ENCODE data around the gene RAB26. TPM values are rescaled to one million over a fixed set of nuclear protein-coding genes. Genes with fewer than 3 reads are reported as not detected.

RAB26 gene
- total and polyA plus RNA-seq, 2 of the 13 experiments (the other 11 are each of a cell fraction or from before 2014, with no cell fraction given) = 0.86 to 3.6 TPM

DNA sequence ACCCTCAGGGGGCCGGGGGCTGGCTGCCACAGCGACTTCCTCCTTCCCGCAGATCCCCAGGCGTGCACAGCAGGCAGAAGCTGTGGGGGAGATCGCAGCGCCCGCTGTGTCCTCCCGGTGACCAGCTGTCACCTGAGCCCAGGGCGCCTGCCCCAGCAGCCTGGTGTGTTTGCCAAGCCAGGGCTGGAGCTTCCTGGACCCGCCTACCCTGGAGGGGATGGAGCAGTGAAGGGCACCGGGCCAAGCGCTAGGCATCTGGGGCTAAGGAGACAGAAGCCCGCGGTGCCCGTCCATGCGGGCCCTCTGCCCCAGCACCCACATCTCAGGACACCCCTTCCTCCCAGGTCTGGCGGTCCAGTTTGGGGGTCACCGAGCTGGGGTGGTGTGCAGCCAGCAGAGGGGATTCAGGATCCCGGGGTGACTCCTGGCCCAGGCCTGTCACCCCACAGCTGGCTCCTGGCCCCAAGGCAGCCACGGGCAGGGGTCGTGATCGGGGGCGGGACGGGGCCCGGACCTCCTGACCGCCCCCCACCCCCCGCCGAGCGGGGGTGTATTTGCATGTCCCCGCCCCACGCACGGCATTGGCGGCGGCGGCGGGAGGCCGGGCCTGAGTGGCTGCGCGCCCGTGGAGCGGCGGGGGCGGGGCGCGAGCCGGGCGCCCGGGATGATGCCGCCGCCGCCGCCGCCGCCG is at the start of gene RAB26 (continued):
- TF ChIP-seq FOXK1 (CRISPR knock-in tag; IDR thresholded peaks at IDR 0.05; ENCODE audit: borderline replicate concordance, low read depth) (no peak), EP300 (IDR thresholded peaks at IDR 0.05; ENCODE audit: low read depth in 2 of 2, low read length in 2 of 2) (no peak), EP300 (CRISPR knock-in tag; IDR thresholded peaks at IDR 0.05; ENCODE audit: borderline replicate concordance) (no peak), KLF15 (CRISPR knock-in tag; IDR thresholded peaks at IDR 0.05; ENCODE audit: borderline replicate concordance) (no peak), POGZ (CRISPR knock-in tag; IDR thresholded peaks at IDR 0.05) (no peak), PITX1 (CRISPR knock-in tag; IDR thresholded peaks at IDR 0.05) (peak; percentile 24; the same call in 1 of the 2 replicates), ARNT2 (CRISPR knock-in tag; IDR thresholded peaks at IDR 0.05; ENCODE audit: low read depth) (no peak), GATA4 (IDR thresholded peaks at IDR 0.05; ENCODE audit: borderline replicate concordance, low read depth) (no peak), CCDC6 (CRISPR knock-in tag; IDR thresholded peaks at IDR 0.05) (no peak), TCF12 (IDR thresholded peaks at IDR 0.05) (no peak), TCF12 (CRISPR knock-in tag; IDR thresholded peaks at IDR 0.05) (no peak), ZNF749 (CRISPR knock-in tag; IDR thresholded peaks at IDR 0.05; ENCODE audit: borderline replicate concordance) (no peak), ZNF205 (CRISPR knock-in tag; IDR thresholded peaks at IDR 0.05) (0 out of 2 replicates have a peak, but pooled peaks have one; percentile 22), NFYC (CRISPR knock-in tag; IDR thresholded peaks at IDR 0.05) (no peak; the same call in 1 of the 2 replicates), FOXM1 (CRISPR knock-in tag; IDR thresholded peaks at IDR 0.05) (no peak), ZGPAT (CRISPR knock-in tag; IDR thresholded peaks at IDR 0.05) (peak; percentile 48; the same call in 1 of the 2 replicates), GMEB1 (CRISPR knock-in tag; IDR thresholded peaks at IDR 0.05; ENCODE audit: borderline replicate concordance) (no peak), ZNF333 (CRISPR knock-in tag; IDR thresholded peaks at IDR 0.05; ENCODE audit: borderline replicate concordance) (peak; percentile 74; the same call in 1 of the 2 replicates)
- TF ChIP-seq, protein P1, sequence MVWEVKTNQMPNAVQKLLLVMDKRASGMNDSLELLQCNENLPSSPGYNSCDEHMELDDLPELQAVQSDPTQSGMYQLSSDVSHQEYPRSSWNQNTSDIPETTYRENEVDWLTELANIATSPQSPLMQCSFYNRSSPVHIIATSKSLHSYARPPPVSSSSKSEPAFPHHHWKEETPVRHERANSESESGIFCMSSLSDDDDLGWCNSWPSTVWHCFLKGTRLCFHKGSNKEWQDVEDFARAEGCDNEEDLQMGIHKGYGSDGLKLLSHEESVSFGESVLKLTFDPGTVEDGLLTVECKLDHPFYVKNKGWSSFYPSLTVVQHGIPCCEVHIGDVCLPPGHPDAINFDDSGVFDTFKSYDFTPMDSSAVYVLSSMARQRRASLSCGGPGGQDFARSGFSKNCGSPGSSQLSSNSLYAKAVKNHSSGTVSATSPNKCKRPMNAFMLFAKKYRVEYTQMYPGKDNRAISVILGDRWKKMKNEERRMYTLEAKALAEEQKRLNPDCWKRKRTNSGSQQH (CRISPR knock-in tag; IDR thresholded peaks at IDR 0.05; ENCODE audit: low read depth) = no peak
- TF ChIP-seq, protein P2, sequence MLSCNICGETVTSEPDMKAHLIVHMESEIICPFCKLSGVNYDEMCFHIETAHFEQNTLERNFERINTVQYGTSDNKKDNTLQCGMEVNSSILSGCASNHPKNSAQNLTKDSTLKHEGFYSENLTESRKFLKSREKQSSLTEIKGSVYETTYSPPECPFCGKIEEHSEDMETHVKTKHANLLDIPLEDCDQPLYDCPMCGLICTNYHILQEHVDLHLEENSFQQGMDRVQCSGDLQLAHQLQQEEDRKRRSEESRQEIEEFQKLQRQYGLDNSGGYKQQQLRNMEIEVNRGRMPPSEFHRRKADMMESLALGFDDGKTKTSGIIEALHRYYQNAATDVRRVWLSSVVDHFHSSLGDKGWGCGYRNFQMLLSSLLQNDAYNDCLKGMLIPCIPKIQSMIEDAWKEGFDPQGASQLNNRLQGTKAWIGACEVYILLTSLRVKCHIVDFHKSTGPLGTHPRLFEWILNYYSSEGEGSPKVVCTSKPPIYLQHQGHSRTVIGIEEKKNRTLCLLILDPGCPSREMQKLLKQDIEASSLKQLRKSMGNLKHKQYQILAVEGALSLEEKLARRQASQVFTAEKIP (CRISPR knock-in tag; IDR thresholded peaks at IDR 0.05; ENCODE audit: borderline replicate concordance) = no peak
- TF ChIP-seq, protein P3, sequence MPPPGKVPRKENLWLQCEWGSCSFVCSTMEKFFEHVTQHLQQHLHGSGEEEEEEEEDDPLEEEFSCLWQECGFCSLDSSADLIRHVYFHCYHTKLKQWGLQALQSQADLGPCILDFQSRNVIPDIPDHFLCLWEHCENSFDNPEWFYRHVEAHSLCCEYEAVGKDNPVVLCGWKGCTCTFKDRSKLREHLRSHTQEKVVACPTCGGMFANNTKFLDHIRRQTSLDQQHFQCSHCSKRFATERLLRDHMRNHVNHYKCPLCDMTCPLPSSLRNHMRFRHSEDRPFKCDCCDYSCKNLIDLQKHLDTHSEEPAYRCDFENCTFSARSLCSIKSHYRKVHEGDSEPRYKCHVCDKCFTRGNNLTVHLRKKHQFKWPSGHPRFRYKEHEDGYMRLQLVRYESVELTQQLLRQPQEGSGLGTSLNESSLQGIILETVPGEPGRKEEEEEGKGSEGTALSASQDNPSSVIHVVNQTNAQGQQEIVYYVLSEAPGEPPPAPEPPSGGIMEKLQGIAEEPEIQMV (CRISPR knock-in tag; IDR thresholded peaks at IDR 0.05; ENCODE audit: low read depth) = no peak
